GM21825 (cell line): ENCODE measurements around the gene FA2H.
"Not testable (repeated sequence)": the region's sequence is repeated elsewhere in the genome, so short reads cannot be mapped to it uniquely, and the experiment has no call there.

ENCODE experiments used
- ATAC-seq: cut with Tn5 transposase; IDR thresholded peaks from one replicate; pipeline ENCODE4 v1.9.1; 2021; ENCODE audit warnings: mild to moderate bottlenecking, moderate library complexity; ENCODE audit not compliant: unreplicated experiment

Gene FA2H

DNA sequence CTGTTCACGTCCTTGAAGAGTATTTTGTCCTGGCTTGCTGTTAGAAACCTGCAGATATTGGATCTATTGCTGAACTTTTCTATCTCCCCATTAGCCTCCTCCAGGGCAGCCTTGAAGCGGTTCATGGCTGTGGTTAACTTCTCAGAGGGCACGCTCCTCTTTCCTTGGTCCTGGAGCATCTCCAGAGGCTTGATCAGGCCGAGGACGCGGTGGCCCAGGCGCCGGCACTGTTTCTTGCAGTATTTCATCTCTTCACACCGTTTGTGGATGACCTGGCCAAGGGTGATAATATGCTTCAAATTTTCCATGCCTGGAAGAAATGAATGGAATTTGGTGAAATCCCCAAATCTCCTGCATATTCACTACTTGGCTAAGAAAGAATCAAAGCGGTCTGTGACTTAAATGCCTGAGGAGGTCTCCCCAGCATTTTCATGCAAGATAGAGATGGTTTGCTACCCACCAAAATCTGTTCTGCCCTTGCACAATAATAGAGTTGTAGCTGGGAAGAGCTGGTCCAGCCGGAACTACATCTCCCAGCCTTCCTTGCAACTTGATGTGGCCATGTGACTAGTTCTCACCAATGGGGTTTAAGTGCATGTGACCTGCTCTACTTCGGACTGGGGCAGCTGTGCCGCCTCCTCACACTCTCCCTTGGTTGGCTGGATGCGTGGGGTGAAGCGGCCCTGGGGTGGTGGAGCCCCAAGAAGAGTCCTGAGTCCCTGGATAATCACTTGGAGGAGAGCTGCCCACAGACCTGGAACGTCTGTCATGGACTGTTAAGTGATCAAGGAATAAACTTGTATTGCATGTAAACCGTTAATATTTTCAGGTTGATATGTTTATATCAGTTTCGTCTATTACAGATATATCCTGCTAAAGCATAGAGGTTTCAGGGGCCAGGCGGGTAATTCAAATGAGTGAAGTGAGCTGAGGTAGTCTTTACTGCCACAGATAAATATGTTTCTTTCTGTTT, 78.9 kb downstream of the FA2H start:
- ATAC-seq: peak; percentile 85

DNA sequence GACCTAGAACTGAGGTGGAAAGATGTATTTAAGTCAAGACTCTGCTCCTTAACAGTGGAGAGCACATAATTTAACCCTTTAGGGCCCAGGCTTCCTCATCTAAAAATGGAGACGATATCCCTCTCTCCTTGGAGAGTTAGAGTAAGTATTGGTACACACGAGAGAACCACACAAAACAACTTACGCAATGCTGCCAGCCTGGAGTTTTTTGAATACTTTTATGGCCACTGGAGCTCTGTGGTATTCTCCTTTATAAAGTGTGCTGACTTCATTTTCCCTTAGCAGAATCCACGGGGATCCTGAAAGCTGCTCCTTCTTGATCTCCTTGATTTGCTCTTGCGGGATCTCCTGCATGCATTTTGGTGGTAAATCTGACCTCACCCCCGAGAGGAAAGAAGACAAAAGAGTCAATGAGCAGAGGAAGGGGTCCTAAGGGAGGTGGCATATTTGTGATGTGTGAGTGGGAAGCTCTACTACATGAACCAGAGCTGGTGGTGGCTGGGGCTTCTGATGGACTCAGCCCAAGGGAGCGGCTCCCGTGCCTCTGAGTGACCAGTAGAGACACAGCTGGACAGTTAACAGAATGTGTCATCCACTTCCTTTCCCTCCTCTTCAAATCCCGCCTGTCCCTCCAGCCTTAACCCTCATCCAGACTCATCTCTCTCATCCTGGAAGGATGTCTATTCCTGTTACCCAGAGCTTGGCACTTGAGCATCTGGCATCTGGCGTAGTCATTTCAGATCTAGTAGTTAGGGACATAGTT, 83.3 kb downstream of the FA2H start:
- ATAC-seq: no peak

DNA sequence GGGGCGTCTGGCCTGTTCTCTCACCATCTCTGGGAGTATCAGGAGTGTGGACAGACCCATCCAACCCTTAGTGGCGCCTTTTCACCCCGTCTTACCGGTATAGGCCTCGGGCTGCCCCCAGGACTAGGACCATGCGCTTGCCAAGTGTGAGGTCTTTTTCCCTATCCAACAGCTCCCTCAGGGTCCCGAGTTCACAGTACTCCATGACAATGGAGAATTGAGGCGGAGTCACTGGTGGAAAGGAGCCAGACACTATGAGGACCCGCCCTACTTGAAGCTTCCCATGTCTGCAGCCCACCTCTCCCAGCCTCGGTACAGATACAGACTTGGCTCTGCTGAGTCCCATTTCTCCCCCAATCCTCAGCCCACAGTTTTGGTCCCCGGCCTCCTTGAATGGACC, 92.1 kb downstream of the FA2H start:
- no peak for ATAC-seq

DNA sequence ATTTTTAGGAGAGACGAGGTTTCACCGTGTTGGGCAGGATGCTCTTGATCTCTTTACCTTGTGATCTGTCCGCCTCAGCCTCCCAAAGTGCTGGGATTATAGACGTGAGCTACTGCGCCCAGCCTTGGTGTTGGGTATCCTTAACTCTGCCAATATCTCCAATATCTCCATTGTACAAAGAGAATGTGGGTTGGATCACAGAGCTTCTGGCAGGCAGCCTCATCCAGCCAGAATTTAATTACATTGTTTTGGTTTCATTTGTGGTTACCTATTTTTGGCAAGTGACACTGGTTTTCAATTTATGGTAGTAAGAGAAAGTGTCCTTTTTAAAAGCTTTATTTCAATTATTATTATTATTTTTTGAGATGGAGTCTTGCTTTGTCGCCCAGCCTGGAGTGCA, 93.9 kb downstream of the FA2H start:
- no peak for ATAC-seq

DNA sequence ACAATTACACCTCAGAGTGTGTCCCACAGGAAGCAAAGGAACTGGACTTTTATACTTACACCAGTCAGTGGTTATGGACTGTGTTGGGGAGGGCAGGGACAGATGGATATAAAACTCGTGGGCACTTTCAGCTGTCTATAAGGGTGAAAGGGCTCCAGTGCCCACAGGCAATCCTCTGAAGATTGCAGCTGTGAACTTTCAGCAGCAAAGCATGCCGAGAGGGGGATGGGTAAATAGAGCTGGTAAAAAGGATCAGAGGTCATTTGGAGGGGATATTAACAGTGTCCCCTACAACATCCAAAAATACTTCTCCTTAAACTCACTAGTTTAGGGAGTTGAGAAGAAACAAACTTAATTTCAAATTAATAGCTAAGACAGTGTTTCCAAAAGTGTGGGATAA, 94.6 kb downstream of the FA2H start:
- ATAC-seq: no peak

DNA sequence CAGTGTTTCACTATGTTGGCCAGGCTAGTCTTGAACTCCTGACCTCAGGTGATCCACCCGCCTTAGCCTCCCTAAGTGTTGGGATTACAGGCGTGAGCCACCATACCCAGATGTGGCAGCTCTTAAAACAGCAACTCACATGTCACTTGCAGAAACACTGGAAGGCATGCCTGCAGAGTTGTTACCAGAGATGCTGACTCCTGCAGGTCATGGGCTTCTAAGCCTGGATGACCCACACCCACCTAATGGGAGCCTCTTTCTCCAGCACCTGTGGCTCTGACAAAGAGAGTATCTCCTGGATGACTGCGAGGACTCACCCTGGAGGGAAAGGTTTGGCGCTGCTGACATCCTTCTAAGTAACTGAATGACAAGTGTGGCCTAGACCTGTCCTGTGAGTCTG, 96.8 kb downstream of the FA2H start:
- no peak for ATAC-seq

DNA sequence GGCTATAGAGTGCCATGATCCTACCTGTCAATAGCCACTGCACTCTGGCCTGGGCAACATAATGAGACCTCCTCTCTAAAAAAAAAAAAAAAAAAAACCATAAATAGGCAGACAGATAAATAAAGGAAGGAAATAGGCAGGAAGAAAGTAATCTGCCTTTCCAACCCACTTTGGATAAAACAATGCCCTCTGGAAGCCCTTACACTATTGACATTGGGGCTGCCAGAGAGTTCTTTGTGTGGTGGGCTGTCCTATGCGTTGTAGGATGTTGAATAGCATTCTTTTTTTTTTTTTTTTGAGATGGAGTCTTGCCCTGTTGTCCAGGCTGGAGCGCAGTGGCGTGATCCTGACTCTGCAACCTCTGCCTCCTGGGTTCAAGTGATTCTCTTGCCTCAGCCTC, 100.7 kb downstream of the FA2H start:
- ATAC-seq: no peak

DNA sequence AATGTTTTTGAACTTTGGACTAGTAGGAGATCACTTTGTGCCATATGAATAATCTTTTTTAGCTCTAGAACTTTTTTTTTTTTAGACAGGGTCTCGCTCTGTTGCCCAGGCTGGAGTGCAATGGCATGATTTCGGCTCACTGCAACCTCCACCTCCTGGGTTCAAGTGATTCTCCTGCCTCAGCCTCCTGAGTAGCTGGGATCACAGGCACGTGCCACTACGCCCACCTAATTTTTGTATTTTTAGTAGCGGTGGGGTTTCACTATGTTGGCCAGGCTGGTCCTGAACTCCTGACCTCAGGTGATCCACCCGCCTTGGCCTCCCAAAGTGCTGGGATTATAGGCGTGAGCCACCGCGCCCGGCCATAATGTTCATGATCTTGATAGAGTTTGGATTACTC, 105.7 kb downstream of the FA2H start:
- ATAC-seq: not testable (repeated sequence)

DNA sequence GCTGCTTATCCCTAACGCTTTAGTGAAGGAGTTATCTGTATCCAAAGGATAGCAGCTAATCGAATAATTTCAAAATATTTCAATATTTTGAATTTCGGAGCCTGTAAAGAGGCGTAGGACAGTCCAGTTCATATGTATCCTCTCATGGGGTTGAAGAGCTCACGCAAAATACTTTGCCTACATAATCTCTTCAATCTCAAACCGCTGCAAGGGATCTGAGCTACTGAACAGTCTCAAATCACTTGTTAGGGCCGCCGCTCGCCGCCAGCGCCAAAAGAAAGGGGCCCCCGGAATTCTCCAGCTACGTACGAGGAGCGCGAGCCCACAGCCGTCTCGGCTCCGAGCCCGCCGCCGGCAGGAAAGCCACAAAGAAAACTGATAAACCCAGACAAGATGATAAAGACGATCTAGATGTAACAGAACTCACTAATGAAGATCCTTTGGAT, 107.3 kb downstream of the FA2H start:
- ATAC-seq: no peak

DNA sequence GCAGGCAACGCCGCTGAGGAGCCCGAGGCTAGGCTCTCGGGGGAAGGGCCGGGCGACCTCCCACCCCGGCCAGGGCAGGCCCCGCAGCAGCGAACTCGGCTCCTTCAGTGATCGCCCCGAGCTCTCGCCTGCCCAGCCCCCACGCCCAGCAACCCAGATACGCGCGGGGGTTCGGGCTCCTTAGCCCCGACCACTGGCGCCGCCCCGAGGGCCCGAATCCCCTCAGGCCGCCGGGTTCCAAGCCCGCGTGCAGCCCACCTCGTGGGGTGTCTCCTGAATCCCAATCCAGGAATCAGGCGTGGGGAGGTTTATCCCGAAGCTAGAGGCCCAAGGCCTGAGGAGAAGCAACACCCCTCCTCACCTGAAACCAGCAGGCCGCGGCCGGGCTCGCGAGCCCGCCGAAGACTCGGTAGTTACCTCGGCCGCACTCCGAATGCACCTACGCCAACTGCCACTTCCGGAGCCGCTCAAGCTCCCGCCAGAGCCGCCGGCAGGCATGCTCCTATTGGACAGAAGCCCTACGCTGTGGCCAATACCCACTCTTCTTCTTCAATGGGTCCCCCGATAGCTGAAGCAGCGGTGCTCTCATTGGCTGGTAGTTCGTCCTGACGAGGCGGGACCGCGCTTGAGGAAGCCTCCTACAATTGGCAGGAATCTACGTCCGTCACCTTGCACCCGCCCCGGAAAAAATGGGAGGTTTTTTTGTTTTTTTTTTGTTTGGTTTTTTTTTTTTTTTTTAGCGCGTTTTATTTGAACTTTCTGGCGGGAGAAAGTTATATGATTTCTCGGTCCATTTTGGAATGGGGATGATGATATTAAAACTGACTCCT, 108.0 kb downstream of the FA2H start, which contains the start of gene RFWD3:
Gene RFWD3 (minus strand): TSS at position 453 of the 830 bp plus-strand sequence. CDS start 5,428 bp downstream, outside the sequence.
- ATAC-seq: peak; percentile 99

DNA sequence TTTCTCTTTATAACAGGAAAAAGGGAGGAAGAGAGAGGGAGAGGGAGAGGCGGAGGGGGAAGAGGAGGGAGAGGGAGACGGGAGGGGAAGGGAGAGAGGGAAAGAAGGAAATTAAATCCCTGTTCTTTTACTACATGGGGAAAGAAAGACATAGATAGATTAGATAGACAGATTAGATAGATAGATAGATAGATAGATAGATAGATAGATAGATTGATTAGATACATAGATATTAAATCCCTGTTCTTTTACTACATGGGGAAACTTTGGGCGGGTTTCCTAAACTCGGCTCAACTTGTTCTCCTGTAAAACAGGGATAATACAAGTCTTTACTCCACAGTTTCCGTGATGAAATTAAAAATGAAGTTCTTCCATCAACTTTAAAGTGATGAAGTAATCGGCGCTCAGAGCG, 108.6 kb downstream of the FA2H start:
- no peak for ATAC-seq
